HepG2 (cell line): ENCODE measurements around the gene SUPT4H1. TPM values are rescaled to one million over a fixed set of nuclear protein-coding genes. Genes with fewer than 3 reads are reported as not detected.

Experiments
- AFF4 ChIP-seq: sonication (generic); formaldehyde crosslinking; IDR thresholded peaks from 2 replicates; pipeline ENCODE4 v1.4.0; 2020; ENCODE audit warnings: missing genetic modification reagents
- CBX5 ChIP-seq: sonication (generic); formaldehyde crosslinking; IDR thresholded peaks from 2 replicates; pipeline ENCODE4 v1.4.0; 2020; ENCODE audit warnings: missing genetic modification reagents, borderline replicate concordance
- EZH2 ChIP-seq: conservative IDR thresholded peaks from 2 replicates; pipeline ENCODE4 v1.6.1; 2012; ENCODE audit warnings: mild to moderate bottlenecking, low read depth, low read length, moderate library complexity
- FOXK1 ChIP-seq: sonication (generic); formaldehyde crosslinking; IDR thresholded peaks from 2 replicates; pipeline ENCODE4 v1.4.0; 2020; ENCODE audit warnings: low read depth, missing genetic modification reagents, borderline replicate concordance
- GPN1 ChIP-seq: sonication (generic); formaldehyde crosslinking; IDR thresholded peaks from 2 replicates; pipeline ENCODE4 v1.5.1; 2020; ENCODE audit warnings: missing genetic modification reagents, borderline replicate concordance
- HOMEZ ChIP-seq: IDR thresholded peaks from 2 replicates; pipeline ENCODE4 v1.6.1; 2016; ENCODE audit warnings: low read depth
- IRF9 ChIP-seq: sonication (generic); formaldehyde crosslinking; IDR thresholded peaks from 2 replicates; pipeline ENCODE4 v1.8.0; 2022; ENCODE audit warnings: missing genetic modification reagents, mild to moderate bottlenecking, borderline replicate concordance
- KDM5A ChIP-seq: fragments of 200-600 bp; sonication (generic); IDR thresholded peaks from 2 replicates; pipeline ENCODE4 v1.7.0; 2018; ENCODE audit warnings: antibody characterized with exemption, mild to moderate bottlenecking, low read length, borderline replicate concordance
- MBD4 ChIP-seq: IDR thresholded peaks from 2 replicates; pipeline ENCODE4 v1.6.1; 2012; ENCODE audit warnings: low read length, inconsistent platforms, borderline replicate concordance
- NFE2L1 ChIP-seq: sonication (generic); formaldehyde crosslinking; IDR thresholded peaks from 2 replicates; pipeline ENCODE4 v1.4.0; 2020; ENCODE audit warnings: missing genetic modification reagents, mild to moderate bottlenecking, borderline replicate concordance
- PREB ChIP-seq: sonication (generic); formaldehyde crosslinking; IDR thresholded peaks from 2 replicates; pipeline ENCODE4 v1.4.0; 2020; ENCODE audit warnings: missing genetic modification reagents
- RFX1 ChIP-seq: fragments of 450-650 bp; IDR thresholded peaks from 2 replicates; pipeline ENCODE4 v1.6.1; 2017
- SALL2 ChIP-seq: sonication (generic); formaldehyde crosslinking; IDR thresholded peaks from 2 replicates; pipeline ENCODE4 v1.8.1; 2023; ENCODE audit warnings: mild to moderate bottlenecking, missing genetic modification reagents, inconsistent platforms
- TBP ChIP-seq: sonication (generic); formaldehyde crosslinking; IDR thresholded peaks from 2 replicates; pipeline ENCODE4 v1.5.0; 2020; ENCODE audit warnings: missing genetic modification reagents
- ZFP90 ChIP-seq: sonication (generic); formaldehyde crosslinking; IDR thresholded peaks from 2 replicates; pipeline ENCODE4 v1.8.0; 2022; ENCODE audit warnings: missing genetic modification reagents, mild to moderate bottlenecking, inconsistent platforms, borderline replicate concordance
- ZNF343 ChIP-seq: sonication (generic); formaldehyde crosslinking; IDR thresholded peaks from 2 replicates; pipeline ENCODE4 v1.4.0; 2020; ENCODE audit warnings: mild to moderate bottlenecking, missing genetic modification reagents
- ZNF451 ChIP-seq: sonication (generic); formaldehyde crosslinking; IDR thresholded peaks from 2 replicates; pipeline ENCODE4 v1.5.0; 2020; ENCODE audit warnings: mild to moderate bottlenecking, missing genetic modification reagents
- ZNF607 ChIP-seq: sonication (generic); formaldehyde crosslinking; IDR thresholded peaks from 2 replicates; pipeline ENCODE4 v1.5.1; 2020; ENCODE audit warnings: missing genetic modification reagents, mild to moderate bottlenecking, borderline replicate concordance
- ZNF770 ChIP-seq: sonication (generic); formaldehyde crosslinking; IDR thresholded peaks from 2 replicates; pipeline ENCODE4 v1.5.0; 2020; ENCODE audit warnings: mild to moderate bottlenecking, missing genetic modification reagents
- polyA plus RNA-seq, 8 experiments: library from polyadenylated mRNA; depleted of rRNA in 3 of 8; stranded (reverse) in 7 of 8; unstranded in 1 of 8; fragments of >200 nt; fragmentation: Illumina TruSeq in 4 of 8; extraction: Trizol in 4 of 8; gene quantifications; 2 replicates each; pipeline versions ENCODE4 v1.2.1 to v1.2.3, GENCODE V29; 2011 to 2016; ENCODE audit warnings: low read depth in 4 of 8, missing spikeins in 1 of 8, mixed read lengths in 1 of 8; ENCODE audit not compliant: insufficient read depth in 1 of 8
- total RNA-seq, 5 experiments: library from RNA; depleted of rRNA; stranded (reverse); fragments of >200 nt; fragmentation: Illumina TruSeq; extraction: Trizol; gene quantifications; 2 replicates each; pipeline ENCODE4 v1.2.3, GENCODE V29; 2016; ENCODE audit warnings: low read depth in 1 of 5

SUPT4H1 gene
- total and polyA plus RNA-seq, 2 of the 13 experiments (the other 11 are each of a cell fraction or from before 2014, with no cell fraction given) = 155 to 244 TPM

- TF ChIP-seq HOMEZ (CRISPR knock-in tag) (no peak), NFE2L1 (CRISPR knock-in tag) (no peak), FOXK1 (CRISPR knock-in tag) (no peak), KDM5A (no peak), ZNF451 (CRISPR knock-in tag) (no peak), ZNF607 (CRISPR knock-in tag) (no peak), ZNF770 (no peak; the same call in 1 of the 2 replicates), MBD4 (no peak), ZNF343 (CRISPR knock-in tag) (no peak), ZFP90 (CRISPR knock-in tag) (no peak; the same call in 1 of the 2 replicates), IRF9 (no peak), EZH2 (no peak), TBP (no peak), SALL2 (CRISPR knock-in tag) (no peak), RFX1 (no peak), GPN1 (no peak), AFF4 (no peak), PREB (CRISPR knock-in tag) (no peak), CBX5 (no peak; the same call in 1 of the 2 replicates)
These were observed 12.4 kb upstream of the SUPT4H1 start (continued) for GRCh38 chr17:58364270-58364942.
